AG10803 (cell line): ENCODE results near the gene KCNJ10.

Source experiments
- DNase-seq: peaks from one replicate; pipeline ENCODE4 v3.0.0; 2010; ENCODE audit warnings: low read depth
- H3K4me3 ChIP-seq: 2 replicates; pipeline ENCODE4 v1.5.1; 2011; ENCODE audit warnings: mild to moderate bottlenecking, low read length, control low read depth
- TF ChIP-seq, protein P1 (sequence below): conservative IDR thresholded peaks from 2 replicates; pipeline ENCODE4 v1.5.1; 2011; ENCODE audit warnings: mild to moderate bottlenecking, low read length, control low read depth, inconsistent platforms

KCNJ10 gene

DNA sequence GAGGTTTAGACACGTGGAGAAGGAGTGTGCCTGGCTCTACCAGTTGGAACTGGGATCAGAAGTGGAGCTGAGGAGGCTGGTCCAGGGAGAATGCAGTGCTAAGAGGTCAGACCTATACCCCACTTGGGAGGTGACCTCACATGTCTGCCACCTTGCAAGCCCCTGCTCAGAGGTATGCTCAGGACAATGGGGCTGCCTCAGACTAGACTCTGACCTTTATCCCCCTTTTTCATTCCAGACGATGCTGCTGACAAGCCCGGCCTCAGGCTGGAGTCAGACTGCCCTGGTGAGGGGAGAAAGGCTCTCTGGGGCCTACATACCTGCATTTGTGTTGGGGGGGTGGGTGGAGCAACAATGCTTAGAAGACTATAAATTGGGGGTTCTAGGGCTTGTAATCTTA lies 5.2 kb downstream of the KCNJ10 start:
- DNase-seq: no peak
- no peak overlapping the region for H3K4me3 ChIP-seq
- TF ChIP-seq, protein P1, sequence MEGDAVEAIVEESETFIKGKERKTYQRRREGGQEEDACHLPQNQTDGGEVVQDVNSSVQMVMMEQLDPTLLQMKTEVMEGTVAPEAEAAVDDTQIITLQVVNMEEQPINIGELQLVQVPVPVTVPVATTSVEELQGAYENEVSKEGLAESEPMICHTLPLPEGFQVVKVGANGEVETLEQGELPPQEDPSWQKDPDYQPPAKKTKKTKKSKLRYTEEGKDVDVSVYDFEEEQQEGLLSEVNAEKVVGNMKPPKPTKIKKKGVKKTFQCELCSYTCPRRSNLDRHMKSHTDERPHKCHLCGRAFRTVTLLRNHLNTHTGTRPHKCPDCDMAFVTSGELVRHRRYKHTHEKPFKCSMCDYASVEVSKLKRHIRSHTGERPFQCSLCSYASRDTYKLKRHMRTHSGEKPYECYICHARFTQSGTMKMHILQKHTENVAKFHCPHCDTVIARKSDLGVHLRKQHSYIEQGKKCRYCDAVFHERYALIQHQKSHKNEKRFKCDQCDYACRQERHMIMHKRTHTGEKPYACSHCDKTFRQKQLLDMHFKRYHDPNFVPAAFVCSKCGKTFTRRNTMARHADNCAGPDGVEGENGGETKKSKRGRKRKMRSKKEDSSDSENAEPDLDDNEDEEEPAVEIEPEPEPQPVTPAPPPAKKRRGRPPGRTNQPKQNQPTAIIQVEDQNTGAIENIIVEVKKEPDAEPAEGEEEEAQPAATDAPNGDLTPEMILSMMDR: no peak

DNA sequence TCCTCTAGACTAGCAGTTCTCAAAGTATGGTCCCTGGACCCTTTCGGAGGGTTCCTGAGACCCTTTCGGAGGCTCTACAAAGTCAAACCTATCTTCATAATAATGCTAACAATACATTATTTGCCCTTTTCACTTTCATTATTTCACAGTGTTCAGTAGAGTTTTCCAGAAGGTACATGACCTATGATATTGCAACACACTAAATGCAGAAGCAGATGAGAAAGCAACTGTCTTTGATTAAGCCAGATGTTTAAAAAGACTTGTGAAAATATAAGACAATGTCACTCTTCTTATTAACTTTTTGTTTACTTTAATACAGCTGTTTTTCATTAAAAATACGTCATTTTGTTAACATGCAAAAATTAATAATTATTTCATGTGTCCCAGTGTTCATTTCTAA lies 5.8 kb downstream of the KCNJ10 start:
- peak; percentile 29 for DNase-seq
- H3K4me3 ChIP-seq: no peak overlapping the region
- TF ChIP-seq, protein P1: no peak

DNA sequence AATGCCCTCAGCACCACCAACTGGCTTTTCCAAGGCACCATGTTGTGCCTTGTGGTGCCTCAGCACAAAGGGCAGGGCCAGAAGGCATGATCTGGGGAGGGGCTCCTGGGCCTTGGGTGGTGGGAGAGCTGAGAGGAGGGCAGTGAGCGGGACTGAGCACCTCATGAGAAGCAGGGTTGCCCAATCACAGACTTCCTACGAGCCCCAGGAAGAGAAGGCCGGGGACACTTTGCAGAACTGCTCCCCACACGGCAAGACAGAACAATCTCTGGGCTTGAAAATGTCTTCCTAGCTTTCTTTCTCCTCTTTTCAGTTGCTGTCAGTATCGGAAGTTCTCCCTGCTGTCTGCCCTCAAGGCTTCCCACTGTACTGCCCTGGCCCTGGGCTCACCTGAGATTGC lies 6.8 kb downstream of the KCNJ10 start:
- TF ChIP-seq, protein P1: no peak
- no peak overlapping the region for H3K4me3 ChIP-seq
- DNase-seq: no peak

DNA sequence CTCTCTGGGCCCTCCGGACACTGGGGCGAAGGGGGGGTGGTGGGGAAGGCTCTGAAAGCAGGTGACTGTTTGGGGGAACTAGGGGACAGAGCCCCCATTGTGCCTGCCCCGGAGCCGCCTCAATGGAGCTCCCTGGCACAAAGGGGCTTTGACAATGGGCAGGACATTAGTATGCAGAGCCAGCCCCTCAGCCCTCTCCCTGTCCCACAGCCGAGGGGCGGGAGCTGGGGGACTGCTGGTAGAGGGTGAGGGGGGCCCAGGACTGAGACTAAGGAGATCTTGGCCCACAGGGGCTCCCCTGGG lies 7.8 kb downstream of the KCNJ10 start:
- TF ChIP-seq, protein P1: no peak
- DNase-seq: no peak

DNA sequence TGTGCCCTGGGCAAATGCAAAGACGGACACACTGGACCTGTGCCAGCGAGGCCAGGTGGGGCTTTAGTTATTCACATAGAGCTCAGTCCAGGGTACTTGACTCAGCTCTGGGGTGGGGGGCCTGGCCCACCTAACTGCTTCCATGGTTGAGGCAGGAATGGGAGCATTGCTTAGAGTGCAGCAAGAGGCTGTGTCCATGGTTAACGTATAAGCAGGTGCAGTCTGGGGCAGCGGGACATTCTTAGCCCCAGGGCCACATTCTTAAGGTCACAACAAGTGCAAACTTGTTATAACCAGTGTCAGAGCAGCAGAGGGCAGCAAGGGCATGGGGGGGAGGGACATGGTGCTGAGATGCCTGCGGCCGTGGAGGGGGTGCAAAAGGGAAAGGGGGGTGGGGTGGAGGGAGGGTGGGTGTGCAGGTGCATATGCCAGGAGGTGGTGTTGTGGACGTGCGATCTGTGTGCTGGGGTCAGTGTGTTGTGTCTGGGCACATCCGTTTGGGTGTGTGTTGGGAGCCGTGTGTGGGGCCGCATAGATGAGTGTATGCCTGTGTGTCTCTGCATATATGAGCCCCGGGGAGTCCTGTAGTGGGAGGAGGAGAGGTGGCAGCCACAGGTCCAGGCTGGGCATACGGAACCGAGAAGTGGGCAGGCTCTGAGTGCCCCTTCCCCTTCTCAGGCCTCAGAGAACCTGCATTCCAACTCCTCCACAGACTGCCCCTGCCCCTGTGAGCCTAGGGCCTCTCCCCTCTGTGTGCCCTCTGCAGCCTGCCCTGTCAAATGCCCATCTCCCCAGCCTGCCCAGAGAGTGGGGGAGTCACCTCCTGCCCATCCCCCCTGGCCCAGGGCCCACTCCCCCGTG lies 8.4 kb downstream of the KCNJ10 start:
- TF ChIP-seq, protein P1: no peak
- H3K4me3 ChIP-seq: no peak overlapping the region
- no peak for DNase-seq

More for the DNA sequence above, 7.8 kb downstream of the KCNJ10 start:
- H3K4me3 ChIP-seq: no peak overlapping the region

DNA sequence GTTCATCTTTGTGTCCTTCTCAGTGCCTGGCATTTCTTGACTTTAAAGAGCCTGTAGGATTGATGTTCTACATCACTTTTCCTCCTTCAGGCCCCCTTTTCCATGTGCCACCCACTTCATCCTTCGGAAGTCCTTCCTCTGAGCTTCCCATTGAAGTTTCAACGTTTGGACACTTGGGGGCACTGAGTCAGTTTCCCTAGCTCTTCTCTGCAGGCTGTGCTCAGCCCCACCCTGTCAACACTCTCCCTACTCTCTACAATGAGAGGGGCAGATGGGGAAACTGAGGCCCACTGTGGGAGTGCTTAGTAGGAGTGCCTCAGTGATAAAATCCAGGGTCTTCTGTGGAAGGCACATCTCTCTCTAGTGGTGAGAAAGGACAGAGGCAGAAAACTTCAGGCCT lies 11.9 kb downstream of the KCNJ10 start:
- DNase-seq: peak; percentile 8
- H3K4me3 ChIP-seq: no peak overlapping the region

DNA sequence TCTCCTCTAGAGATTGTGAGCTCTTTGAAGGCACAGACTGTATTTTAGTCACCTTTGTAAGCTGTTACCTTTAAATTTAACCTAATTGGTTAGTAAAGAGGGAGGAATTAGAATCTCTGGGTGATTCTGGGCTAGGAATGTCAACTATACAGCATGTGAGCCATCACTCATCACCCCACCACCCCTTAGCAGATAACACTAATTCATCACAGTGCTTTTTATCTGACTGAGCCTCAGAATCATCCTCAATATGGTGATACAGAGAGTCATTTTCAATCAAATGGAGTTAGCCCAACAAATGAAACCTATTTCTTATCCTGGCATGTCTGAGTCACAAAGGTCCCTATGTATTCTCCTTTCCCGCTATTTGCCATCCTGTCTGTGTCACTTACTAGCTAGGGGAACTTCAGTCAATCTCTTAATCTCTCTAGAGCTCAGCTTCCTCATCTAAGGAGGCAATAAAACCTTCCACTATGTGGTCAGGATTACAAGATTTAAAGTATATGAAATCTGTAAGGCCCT lies 13.3 kb downstream of the KCNJ10 start:
- TF ChIP-seq, protein P1: no peak
- no peak for DNase-seq
- no peak overlapping the region for H3K4me3 ChIP-seq

More for the DNA sequence above, 11.9 kb downstream of the KCNJ10 start:
- TF ChIP-seq, protein P1: peak; percentile 45
